Body of pancreas (tissue), 4 donors: ENCODE data around the gene TPD52L1.

Experiments used
- POLR2A ChIP-seq, 3 donors: fragments of 450-650 bp; IDR thresholded peaks; one replicate each; pipeline ENCODE4 v1.6.1; 2016; ENCODE audit warnings: antibody characterized with exemption in 3 of 3, mild to moderate bottlenecking in 2 of 3
- TF ChIP-seq, protein P1 (sequence below), 7 experiments: fragments of 450-650 bp in 4 of 7; fragments of 200-600 bp in 3 of 7; sonication (generic) in 3 of 7; IDR thresholded peaks; one replicate each; pipeline ENCODE4 v1.5.1; 2016 to 2019; ENCODE audit warnings: antibody characterized with exemption in 7 of 7

DNA sequence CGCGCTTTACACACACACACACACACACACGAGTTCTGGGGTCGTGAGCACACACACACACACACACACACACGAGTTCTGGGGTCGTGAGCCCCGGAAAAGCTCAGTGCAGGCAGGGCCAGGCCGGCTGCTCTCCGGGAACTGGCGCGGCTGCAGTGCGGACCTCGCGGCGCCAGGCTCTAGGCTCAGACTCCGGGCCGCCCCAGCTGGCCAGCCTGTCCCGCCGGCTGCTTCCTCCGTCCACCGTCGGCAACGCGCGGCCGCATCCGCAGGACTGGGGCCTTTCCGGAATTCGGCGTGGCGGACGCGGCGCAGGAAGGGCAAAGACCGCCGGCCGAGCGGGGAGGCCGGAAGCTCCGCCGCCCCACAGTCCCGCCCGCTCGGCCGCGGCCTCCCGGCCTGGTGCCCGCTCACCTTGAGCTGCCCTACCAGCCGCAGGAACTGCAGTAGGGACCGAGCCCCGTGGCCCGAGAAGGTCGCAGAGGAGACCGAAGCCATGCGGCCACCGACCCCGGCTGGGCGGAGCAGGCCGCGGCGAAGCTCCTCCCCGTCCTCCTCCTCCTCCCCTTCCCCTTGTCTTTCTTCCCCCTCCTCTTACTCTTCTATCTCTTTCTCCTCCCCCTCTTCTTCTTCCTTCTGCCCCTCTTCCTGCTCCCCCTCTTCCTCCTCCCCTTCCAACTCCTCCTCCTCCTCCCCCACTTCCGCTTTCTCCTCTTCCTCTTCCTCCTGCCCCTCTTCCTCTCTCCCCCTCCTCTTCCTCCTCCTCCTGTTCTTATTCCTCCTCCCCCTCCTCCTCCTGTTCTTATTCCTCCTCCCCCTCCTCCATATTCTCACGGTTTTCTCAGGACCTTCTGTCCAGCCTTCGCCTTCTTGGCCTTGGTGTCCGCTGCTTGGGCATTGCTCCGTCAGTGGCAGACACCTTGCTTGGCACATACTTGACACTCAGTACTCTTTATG is 148.1 kb downstream of the TPD52L1 start, which contains the start of gene HDDC2:
- peak; percentile 53 to 75 (median 73) for TF ChIP-seq POLR2A (IDR thresholded peaks at IDR 0.05)
- TF ChIP-seq, protein P1, sequence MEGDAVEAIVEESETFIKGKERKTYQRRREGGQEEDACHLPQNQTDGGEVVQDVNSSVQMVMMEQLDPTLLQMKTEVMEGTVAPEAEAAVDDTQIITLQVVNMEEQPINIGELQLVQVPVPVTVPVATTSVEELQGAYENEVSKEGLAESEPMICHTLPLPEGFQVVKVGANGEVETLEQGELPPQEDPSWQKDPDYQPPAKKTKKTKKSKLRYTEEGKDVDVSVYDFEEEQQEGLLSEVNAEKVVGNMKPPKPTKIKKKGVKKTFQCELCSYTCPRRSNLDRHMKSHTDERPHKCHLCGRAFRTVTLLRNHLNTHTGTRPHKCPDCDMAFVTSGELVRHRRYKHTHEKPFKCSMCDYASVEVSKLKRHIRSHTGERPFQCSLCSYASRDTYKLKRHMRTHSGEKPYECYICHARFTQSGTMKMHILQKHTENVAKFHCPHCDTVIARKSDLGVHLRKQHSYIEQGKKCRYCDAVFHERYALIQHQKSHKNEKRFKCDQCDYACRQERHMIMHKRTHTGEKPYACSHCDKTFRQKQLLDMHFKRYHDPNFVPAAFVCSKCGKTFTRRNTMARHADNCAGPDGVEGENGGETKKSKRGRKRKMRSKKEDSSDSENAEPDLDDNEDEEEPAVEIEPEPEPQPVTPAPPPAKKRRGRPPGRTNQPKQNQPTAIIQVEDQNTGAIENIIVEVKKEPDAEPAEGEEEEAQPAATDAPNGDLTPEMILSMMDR (IDR thresholded peaks at IDR 0.05): peak in 2 of 7 experiments; percentile 4 to 20
